Uterus (tissue), 4 donors: ENCODE results near the gene ZNF71. TPM values are rescaled to one million over a fixed set of nuclear protein-coding genes. Genes with fewer than 3 reads are reported as not detected.

Experiments
- DNase-seq, 2 donors: peaks; one replicate each; pipeline ENCODE4 v3.0.0-alpha.2; 2019 to 2020
- H3K27ac ChIP-seq, 2 donors: fragments of 200-600 bp; sonication (generic); 1 replicate in 1 of 2; 2 replicates in 1 of 2; pipeline ENCODE4 v1.5.1; 2016 to 2018
- H3K27me3 ChIP-seq, 2 donors: fragments of 200-600 bp; sonication (generic); one replicate each; pipeline ENCODE4 v1.5.1; 2018 to 2019; ENCODE audit warnings: control low read depth in 1 of 2
- H3K36me3 ChIP-seq, 2 donors: fragments of 200-600 bp; sonication (generic); one replicate each; pipeline ENCODE4 v1.5.1; 2019; ENCODE audit warnings: control low read depth in 1 of 2
- H3K4me1 ChIP-seq, 2 donors: fragments of 200-600 bp; sonication (generic); one replicate each; pipeline ENCODE4 v1.5.1; 2018 to 2019; ENCODE audit warnings: control low read depth in 1 of 2
- H3K4me3 ChIP-seq, 2 donors: fragments of 200-600 bp; sonication (generic); 1 replicate in 1 of 2; 2 replicates in 1 of 2; pipeline ENCODE4 v1.5.1; 2018 to 2019; ENCODE audit warnings: mild to moderate bottlenecking in 1 of 2
- H3K9me3 ChIP-seq, 2 donors: fragments of 200-600 bp; sonication (generic); one replicate each; pipeline ENCODE4 v1.5.1; 2019; ENCODE audit warnings: control low read depth in 1 of 2
- CTCF ChIP-seq, 4 experiments: fragments of 200-600 bp in 2 of 4; fragments of 450-650 bp in 2 of 4; sonication (generic) in 2 of 4; IDR thresholded peaks; one replicate each; pipeline ENCODE4 v1.5.1; 2016 to 2019; ENCODE audit warnings: antibody characterized with exemption in 4 of 4, mild to moderate bottlenecking in 2 of 4, moderate library complexity in 1 of 4
- POLR2A ChIP-seq, 2 donors: fragments of 450-650 bp; IDR thresholded peaks; one replicate each; pipeline ENCODE4 v1.6.1; 2016; ENCODE audit warnings: antibody characterized with exemption in 2 of 2, mild to moderate bottlenecking in 1 of 2, moderate library complexity in 1 of 2
- intact Hi-C: fragments of 100-400 bp; cut with DNase I; formaldehyde crosslinking; loops from one replicate; pipeline ENCODE4 v1.15.1; 2023; ENCODE audit warnings: low total_unique reads
- total RNA-seq, 4 donors: library from RNA; depleted of rRNA in 3 of 4; stranded (reverse); fragments of >200 nt in 3 of 4; gene quantifications; one replicate each; pipeline versions ENCODE4 v1.1.0 to v1.2.4, GENCODE V29; 2014 to 2023
- donor health status: DM: yes; HTN: yes; CAD: no.

Gene ZNF71
- 10 to 100 TPM; 10.3 to 31.3 (median 13.6) TPM for total RNA-seq

DNA sequence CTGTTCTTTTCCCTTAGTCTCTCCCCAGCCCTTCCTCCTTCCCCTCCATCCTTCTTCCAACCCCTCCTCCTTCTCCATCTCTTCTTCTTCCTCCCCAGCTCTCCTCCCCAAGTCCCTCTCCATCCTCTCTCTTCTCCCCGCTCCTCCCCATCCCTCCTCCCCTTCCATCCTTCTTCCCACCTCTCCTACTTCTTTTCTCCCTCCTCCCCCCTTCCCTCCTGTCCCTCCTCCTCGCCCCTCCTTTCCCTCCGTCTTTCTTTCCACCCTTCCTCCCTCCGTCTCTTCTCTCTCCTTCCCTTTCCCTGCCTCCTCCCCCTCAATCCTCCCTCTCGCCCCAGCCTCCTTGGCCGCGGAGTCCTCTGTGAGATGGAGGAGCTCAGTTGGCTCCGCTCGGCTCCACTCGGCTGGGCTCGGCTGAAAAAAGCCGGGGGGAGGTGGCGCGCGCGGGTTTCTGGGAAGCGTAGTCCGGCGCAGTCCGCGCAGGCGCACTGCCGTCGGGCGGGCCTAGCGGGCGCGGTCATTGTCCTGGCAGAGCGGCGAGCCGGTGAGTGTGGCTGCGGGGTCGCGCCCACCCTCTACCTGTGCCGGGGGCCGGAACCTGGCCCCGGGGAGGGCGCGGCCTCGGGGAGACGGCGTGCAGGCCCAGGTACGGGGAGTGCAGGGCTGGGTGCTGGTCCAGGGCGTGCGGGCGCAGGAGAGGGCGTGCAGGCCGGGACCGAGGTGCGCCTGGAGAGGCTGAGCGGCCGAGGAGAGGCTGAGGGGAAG lies at the start of gene ZNF71:
ZNF71 (plus strand) TSS at position 520 of the 765 bp plus-strand sequence. CDS start 6,257 bp downstream, outside the sequence.
- Histone ChIP-seq H3K4me3 (peak within 1 kb of the TSS; percentile 82 to 92), H3K27me3 (no peaks in the 10 kb centered on the region), H3K27ac (peak within 1 kb of the TSS; percentile 70 to 77), H3K4me1 (no peaks in the 10 kb centered on the region), H3K36me3 (no peaks in the 10 kb centered on the region), H3K9me3 (peaks cover 0 to 5% of the 10 kb centered on the region in 2 donors)
- intact Hi-C loops: no loop called here
- no peak for TF ChIP-seq CTCF (IDR thresholded peaks at IDR 0.05)
- TF ChIP-seq POLR2A (IDR thresholded peaks at IDR 0.05): peak; percentile 24 to 38
- DNase-seq: peak; percentile 89 to 90

DNA sequence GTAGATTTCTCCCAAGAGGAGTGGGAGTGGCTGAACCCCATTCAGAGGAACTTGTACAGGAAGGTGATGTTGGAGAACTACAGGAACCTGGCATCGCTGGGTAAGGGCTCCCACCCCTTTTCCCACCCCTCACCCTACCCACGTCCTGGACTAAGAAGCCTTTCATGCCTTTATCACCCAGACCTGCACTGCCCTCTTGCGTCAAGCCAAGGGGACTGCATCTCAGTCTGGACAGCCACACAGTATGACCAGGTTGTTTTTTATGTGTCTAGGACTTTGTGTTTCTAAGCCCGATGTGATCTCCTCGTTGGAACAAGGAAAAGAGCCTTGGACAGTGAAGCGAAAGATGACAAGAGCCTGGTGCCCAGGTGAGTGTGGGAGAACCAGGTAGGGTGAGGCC lies 47.6 kb upstream of the ZNF71 start:
- H3K27ac ChIP-seq: no peak overlapping the region
- intact Hi-C loops: no loop called here
- no peak for TF ChIP-seq CTCF (IDR thresholded peaks at IDR 0.05)
- no peak for TF ChIP-seq POLR2A (IDR thresholded peaks at IDR 0.05)
- no peak for DNase-seq
- H3K4me3 ChIP-seq: no peak overlapping the region
- H3K36me3 ChIP-seq: no peaks in the 10 kb centered on the region
- no peaks in the 10 kb centered on the region for H3K27me3 ChIP-seq
- no peaks in the 10 kb centered on the region for H3K4me1 ChIP-seq
- peaks cover 0 to 99% of the 10 kb centered on the region in 2 donors for H3K9me3 ChIP-seq

DNA sequence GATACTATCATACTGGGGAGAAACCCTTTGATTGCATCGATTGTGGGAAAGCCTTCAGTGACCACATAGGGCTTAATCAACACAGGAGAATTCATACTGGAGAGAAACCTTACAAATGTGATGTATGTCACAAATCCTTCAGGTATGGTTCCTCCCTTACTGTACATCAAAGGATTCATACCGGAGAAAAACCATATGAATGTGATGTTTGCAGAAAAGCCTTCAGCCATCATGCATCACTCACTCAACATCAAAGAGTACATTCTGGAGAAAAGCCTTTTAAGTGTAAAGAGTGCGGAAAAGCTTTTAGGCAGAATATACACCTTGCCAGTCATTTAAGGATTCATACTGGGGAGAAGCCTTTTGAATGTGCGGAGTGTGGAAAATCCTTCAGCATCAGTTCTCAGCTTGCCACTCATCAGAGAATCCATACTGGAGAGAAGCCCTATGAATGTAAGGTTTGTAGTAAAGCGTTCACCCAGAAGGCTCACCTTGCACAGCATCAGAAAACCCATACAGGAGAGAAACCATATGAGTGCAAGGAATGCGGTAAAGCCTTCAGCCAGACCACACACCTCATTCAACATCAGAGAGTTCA lies 40.7 kb upstream of the ZNF71 start:
- Histone ChIP-seq H3K36me3 (peaks cover 0 to 6% of the 10 kb centered on the region in 2 donors), H3K4me3 (no peak overlapping the region), H3K4me1 (no peaks in the 10 kb centered on the region), H3K9me3 (peaks cover 3 to 98% of the 10 kb centered on the region in 2 donors), H3K27me3 (no peaks in the 10 kb centered on the region), H3K27ac (no peak overlapping the region)
- intact Hi-C loops: no loop called here
- no peak for DNase-seq
- TF ChIP-seq CTCF (IDR thresholded peaks at IDR 0.05) (no peak), POLR2A (IDR thresholded peaks at IDR 0.05) (no peak)

DNA sequence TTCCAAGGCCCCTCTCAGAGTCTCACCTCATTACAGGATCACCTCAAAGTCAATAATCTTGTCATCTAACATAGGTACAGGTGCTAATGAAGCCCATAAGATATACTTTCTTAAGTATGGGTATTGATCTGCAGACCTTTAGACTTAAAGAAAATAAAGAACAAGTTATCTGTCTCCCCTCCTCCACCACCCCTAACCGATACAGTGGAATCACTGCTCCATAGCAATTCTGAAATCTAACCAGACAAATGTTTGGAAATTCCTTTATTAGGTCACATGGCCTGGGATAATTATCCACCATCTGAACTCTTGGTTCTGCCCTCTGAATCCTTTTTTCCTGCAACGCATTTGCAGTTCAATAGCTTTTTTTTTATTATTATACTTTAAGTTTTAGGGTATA lies 32.3 kb upstream of the ZNF71 start:
- TF ChIP-seq CTCF (IDR thresholded peaks at IDR 0.05) (no peak), POLR2A (IDR thresholded peaks at IDR 0.05) (no peak)
- H3K27me3 ChIP-seq: no peaks in the 10 kb centered on the region
- H3K36me3 ChIP-seq: no peaks in the 10 kb centered on the region
- no peaks in the 10 kb centered on the region for H3K4me1 ChIP-seq
- H3K27ac ChIP-seq: no peak overlapping the region
- intact Hi-C loops: no loop called here
- no peak overlapping the region for H3K4me3 ChIP-seq
- DNase-seq: no peak
- peaks cover 0 to 64% of the 10 kb centered on the region in 2 donors for H3K9me3 ChIP-seq

- no peaks in the 10 kb centered on the region for H3K36me3 ChIP-seq
- peak; percentile 39 to 62 for DNase-seq
- H3K27ac ChIP-seq: peak overlapping the region; percentile 66 to 83
- H3K4me3 ChIP-seq: peak overlapping the region; percentile 83 to 91
- intact Hi-C loops: no loop called here
- H3K27me3 ChIP-seq: no peaks in the 10 kb centered on the region
- H3K4me1 ChIP-seq: no peaks in the 10 kb centered on the region
- TF ChIP-seq CTCF (IDR thresholded peaks at IDR 0.05) (no peak), POLR2A (IDR thresholded peaks at IDR 0.05) (no peak)
- H3K9me3 ChIP-seq: peaks cover 0 to 42% of the 10 kb centered on the region in 2 donors
Measured at GRCh38 chr19:56566904-56567273, 28.2 kb upstream of the ZNF71 start.
